GM21423 (cell line): Measurements from ENCODE around the gene MAPK1.
"Not testable (repeated sequence)": the region's sequence is repeated elsewhere in the genome, so short reads cannot be mapped to it uniquely, and the experiment has no call there.

Experiments used
- ATAC-seq: cut with Tn5 transposase; IDR thresholded peaks from one replicate; pipeline ENCODE4 v1.9.1; 2021; ENCODE audit warnings: mild to moderate bottlenecking, moderate library complexity; ENCODE audit not compliant: unreplicated experiment

Gene MAPK1

GRCh38 chr22:21867528-21868266 lies at the start of gene MAPK1:
MAPK1 (minus strand) TSS chr22:21867645; CDS start chr22:21867440, 205 bp downstream.
- peak; percentile 80 for ATAC-seq

- no peak for ATAC-seq
Observed at GRCh38 chr22:21916309-21916918, 49.0 kb upstream of the MAPK1 start.

GRCh38 chr22:21915624-21916308 lies 48.3 kb upstream of the MAPK1 start:
- no peak for ATAC-seq

DNA sequence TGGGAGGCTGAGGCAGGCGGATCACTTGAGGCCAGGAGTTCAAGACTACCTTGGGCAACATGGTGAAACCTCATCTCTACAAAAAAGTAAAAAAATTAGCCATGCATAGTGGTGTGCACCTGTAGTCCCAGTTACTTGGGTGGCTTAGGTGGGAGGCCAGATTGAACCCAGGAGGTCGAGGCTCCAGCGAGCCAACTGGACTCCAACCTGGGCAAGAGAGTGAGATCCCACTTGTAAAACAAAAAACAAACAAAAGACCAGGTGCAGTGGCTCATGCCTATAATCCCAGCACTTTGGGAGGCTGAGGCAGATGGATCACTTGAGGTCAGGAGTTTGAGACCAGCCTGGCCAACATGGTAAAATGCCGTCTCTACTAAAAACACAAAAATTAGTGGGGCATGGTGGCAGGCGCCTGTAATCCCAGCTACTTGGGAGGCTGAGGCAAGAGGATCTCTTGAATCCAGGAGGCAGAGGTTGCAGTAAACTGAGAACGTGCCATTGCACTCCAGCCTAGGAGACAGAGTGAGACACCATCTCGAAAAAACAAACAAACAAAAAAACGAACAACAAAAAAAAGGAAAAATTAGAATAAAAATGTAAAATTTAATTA lies 46.7 kb upstream of the MAPK1 start:
- ATAC-seq, result not testable (repeated sequence)

DNA sequence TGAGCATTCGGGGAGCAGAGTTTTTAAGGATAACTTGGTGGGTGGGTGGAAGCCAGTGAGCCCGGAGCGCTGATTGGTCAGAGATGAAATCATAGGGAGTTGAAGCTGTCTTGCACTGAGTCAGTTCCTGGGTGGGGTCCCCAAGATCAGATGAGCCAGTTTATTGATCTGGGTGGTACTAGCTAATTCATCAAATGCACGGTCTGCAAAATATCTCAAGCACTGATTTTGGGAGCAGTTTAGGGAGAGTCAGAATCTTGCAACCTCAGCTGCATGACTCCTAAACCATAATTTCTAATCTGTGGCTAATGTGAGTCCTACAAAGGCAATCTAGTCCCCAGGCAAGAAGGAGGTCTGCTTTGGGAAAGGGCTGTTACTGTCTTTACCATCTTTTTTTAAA lies 42.9 kb upstream of the MAPK1 start:
- not testable (repeated sequence) for ATAC-seq

- no peak for ATAC-seq
Observed at GRCh38 chr22:21909871-21910270, 42.4 kb upstream of the MAPK1 start.

GRCh38 chr22:21907638-21908522 lies 40.4 kb upstream of the MAPK1 start:
- no peak for ATAC-seq

DNA sequence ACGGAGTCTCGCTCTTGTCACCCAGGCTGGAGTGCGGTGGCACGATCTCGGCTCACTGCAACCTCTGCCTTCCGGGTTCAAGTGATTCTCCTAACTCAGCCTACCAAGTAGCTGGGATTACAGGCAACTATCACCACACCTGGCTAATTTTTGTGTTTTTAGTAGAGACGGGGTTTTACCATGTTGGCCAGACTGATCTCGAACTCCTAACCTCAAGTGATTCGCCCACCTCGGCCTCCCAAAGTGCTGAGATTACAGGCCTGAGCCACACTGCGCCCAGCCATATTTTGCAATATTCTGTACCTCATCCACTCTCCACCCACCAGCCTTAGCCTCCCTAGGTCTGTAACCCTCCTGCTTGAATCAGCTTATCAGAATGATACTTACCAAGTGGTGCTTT lies 37.8 kb upstream of the MAPK1 start:
- ATAC-seq, result not testable (repeated sequence)

DNA sequence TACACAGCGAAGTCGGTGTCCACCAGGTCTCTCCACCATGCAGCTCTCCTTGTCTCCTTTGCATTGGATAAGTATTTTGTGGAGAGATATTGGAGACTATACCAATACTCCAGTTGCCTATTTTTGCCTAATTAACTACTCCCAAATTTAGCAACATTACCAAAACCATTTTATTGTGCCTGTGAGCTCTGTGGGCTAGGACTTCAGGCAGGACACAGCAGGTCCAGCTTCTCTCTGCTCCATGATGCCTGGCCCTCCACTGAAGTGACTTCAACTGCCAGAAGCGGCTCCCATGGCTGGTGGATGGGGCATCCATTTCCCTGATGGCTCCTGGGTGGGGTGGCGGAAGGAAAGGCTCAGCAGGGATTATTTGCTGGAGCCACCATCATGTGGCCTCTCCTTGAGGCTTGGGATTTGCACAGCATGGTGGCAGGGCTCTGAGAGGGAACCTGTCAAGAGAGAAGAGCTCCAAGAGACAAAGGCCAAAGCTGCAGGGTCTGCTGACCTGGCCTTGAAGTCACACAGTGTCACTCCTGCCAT lies 36.9 kb upstream of the MAPK1 start:
- no peak for ATAC-seq

GRCh38 chr22:21903283-21903682 lies 35.8 kb upstream of the MAPK1 start:
- no peak for ATAC-seq

GRCh38 chr22:21902296-21903087 lies 35.0 kb upstream of the MAPK1 start:
- no peak for ATAC-seq

- ATAC-seq, result no peak
Observed at GRCh38 chr22:21898354-21898896, 31.0 kb upstream of the MAPK1 start.

DNA sequence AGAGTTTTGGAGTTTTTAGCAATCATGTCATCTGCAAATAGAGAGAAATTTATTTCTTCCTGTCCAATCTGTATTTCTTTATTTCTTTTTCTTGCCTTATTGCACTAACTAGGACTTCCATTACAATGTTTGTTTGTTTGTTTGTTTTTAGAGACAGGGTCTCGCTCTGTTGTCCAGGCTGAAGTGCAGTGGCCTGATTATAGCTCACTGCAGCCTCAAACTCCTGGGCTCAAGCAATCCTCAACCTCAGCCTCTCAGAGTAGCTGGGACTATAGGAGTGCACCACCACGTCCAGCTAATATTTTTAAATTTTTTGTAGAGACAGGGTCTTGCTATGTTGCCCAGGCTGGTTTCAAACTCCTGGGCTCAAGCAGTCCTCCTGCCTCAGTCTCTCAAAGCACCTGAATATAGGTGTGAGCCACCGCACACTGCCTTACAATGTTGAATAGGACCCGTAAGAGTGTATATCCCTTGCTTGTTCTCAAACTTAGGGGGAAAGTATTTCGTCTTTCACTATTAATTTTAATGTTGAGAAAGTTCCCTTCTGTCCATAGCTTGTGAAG lies 29.6 kb upstream of the MAPK1 start:
- no peak for ATAC-seq

DNA sequence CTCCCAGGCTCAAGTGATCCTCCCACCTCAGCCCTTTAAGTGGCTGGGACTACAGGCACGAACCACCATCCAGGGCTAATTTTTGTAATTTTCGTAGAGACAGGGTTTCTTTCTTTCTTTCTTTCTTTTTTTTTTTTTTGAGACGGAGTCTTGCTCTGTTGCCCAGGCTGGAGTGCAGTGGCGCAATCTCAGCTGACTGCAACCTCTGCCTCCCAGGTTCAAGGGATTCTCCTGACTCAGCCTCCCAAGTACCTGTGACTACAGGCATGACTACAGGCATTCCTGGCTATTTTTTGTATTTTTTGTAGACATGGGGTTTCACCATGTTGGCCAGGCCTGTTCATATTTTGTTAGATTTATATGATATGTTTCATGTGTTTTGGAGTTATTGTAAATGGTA lies 28.8 kb upstream of the MAPK1 start:
- ATAC-seq, result not testable (repeated sequence)

DNA sequence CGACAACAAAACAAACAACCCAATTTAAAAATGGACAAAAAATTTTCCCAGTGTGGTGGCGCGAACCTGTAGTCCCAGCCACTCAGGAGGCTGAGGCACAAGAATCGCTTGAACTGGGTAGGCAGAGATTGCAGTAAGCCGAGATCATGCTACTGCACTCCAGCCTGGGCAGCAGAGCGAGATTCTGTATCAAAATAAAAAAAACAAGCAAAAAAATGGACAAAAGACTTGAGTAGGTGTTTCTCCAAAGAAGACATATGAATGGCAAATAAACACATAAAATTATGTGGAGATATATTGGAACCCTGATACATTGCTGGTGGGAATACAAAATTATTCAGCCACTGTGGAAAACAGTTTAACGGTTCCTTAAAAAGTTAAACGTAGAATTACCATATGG lies 27.4 kb upstream of the MAPK1 start:
- ATAC-seq, result no peak

DNA sequence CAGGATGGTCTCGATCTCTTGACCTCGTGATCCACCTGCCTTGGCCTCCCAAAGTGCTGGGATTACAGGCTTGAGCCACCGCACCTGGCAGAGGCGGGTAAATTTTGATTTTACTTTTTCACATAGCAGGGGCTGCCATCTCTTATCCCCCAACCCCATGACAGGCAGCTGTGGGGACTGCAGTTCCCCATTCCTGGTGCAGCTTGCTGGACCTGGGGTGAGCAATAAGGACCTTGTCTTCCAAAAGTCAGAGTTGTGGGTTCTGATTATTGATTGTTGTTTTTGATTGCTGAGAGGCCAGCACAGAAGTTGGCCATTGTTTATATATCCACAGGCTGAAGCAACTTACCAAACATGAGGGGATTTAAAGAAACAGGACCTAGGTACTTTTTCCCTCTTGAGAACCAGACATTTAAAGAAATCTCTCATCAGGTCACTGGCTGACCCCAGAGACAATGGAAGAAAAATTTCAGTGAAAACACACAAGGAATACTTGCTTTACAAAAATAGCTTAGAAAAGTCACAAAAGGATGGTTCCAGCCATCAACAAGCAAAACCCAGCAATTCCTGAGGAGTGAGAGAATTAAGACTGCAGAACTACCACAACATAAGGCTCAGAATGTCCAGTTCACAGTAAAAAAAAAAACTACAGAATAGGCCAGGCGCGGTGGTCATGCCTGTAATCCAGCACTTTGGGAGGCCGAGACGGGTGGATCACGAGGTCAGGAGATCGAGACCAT lies 22.0 kb upstream of the MAPK1 start:
- no peak for ATAC-seq

DNA sequence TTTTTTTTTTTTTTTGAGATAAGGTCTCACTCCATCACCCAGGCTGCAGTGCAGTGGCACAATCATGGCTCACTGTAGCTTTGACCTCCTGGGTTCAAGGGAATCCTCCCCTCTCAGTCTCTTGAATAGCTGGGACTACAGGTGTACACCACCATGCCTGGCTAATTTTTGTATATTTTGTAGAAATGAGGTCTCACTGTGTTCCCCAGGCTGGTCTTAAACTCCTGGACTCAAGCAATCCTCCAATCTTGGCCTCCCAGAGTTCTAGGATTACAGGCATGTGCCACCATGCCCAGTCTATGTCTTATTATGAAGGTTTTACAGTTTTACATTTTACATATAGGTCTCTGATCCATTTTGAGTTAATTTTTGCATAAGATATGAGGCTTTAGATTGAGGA lies 20.4 kb upstream of the MAPK1 start:
- no peak for ATAC-seq

DNA sequence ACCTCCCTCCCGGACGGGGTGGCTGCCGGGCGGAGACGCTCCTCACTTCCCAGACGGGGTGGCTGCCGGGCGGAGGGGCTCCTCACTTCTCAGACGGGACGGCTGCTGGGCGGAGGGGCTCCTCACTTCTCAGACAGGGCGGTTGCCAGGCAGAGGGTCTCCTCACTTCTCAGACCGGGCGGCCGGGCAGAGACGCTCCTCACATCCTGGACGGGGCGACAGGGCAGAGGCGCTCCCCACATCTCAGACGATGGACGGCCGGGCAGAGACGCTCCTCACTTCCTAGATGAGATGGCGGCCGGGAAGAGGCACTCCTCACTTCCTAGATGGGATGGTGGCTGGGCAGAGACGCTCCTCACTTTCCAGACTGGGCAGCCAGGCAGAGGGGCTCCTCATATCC lies 16.5 kb upstream of the MAPK1 start:
- not testable (repeated sequence) for ATAC-seq
